HCT116 (cell line): ENCODE data around the gene SORCS2. TPM values are rescaled to one million over a fixed set of nuclear protein-coding genes. Genes with fewer than 3 reads are reported as not detected.

Experiments used
- ATAC-seq: fragments of 200-7000 bp; cut with Tn5 transposase; 2 replicates; pipeline ENCODE4 v1.9.1; 2020; ENCODE audit warnings: mild to moderate bottlenecking, moderate library complexity
- BruUV-seq: library from RNA; stranded (reverse); fragments of 400-500 nt; replicated peaks from 2 replicates; lab custom pipeline; 2021; lab: Mats Ljungman, UMichigan
- CTCF ChIA-PET: fragments of 300-600 bp; sonication (Branson Sonifier 250); formaldehyde crosslinking; loops from one replicate; lab custom pipeline; 2021; ENCODE audit warnings: antibody characterized with exemption; lab: Charles Lee
- POLR2A ChIA-PET: fragments of 300-600, 350-600 bp; sonication (Branson Sonifier 250); formaldehyde crosslinking; loops from one replicate; lab custom pipeline; 2021; ENCODE audit warnings: antibody characterized with exemption; lab: Charles Lee
- RAD21 ChIA-PET, 2 experiments: fragments of 300-600 bp; sonication (Branson Sonifier 250); formaldehyde crosslinking; loops; one replicate each; lab custom pipeline; 2023; ENCODE audit warnings: low total read pairs in 2 of 2; ENCODE audit not compliant: uncharacterized antibody in 2 of 2, unreplicated experiment in 2 of 2, low non-redundant PET in 1 of 2; lab: Charles Lee
- DNase-seq: peaks from one replicate; pipeline ENCODE4 v3.0.0-alpha.2; 2010; ENCODE audit warnings: low read depth, low spot score
- H2AFZ ChIP-seq: fragments of 200-600 bp; shearing (Covaris generic), sonication (generic); 2 replicates; pipeline ENCODE4 v1.6.1; 2017; ENCODE audit warnings: low read depth, mixed run types, mixed read lengths, antibody characterized with exemption, low read length; ENCODE audit not compliant: poor library complexity, severe bottlenecking
- H3K27ac ChIP-seq: 2 replicates; pipeline ENCODE4 v1.5.1; 2012; ENCODE audit warnings: low read depth, low read length
- H3K27me3 ChIP-seq: fragments of 200-600 bp; sonication (generic); 2 replicates; pipeline ENCODE4 v1.6.1; 2016; ENCODE audit warnings: mixed run types, low read length, mixed read lengths; ENCODE audit not compliant: insufficient read depth
- H3K36me3 ChIP-seq, 2 experiments: fragments of 200-500 bp in 1 of 2; fragments of 200-600 bp in 1 of 2; sonication (Bioruptor generic) in 1 of 2; sonication (generic) in 1 of 2; 2 replicates each; pipeline versions ENCODE4 v1.5.1 to v1.6.1; 2014 to 2016; ENCODE audit warnings: low read length in 2 of 2, inconsistent platforms in 1 of 2, mixed read lengths in 1 of 2, mixed run types in 1 of 2; ENCODE audit not compliant: insufficient read depth in 2 of 2, control insufficient read depth in 1 of 2
- H3K4me1 ChIP-seq, 2 experiments: fragments of 200-600 bp in 1 of 2; sonication (generic) in 1 of 2; 2 replicates each; pipeline versions ENCODE4 v1.5.1 to v1.6.1; 2012 to 2017; ENCODE audit warnings: low read length in 2 of 2, inconsistent platforms in 1 of 2, mild to moderate bottlenecking in 1 of 2, mixed read lengths in 1 of 2, mixed run types in 1 of 2, moderate library complexity in 1 of 2; ENCODE audit not compliant: insufficient read depth in 2 of 2, control insufficient read depth in 1 of 2
- H3K4me2 ChIP-seq: fragments of 200-600 bp; sonication (generic); 2 replicates; pipeline ENCODE4 v1.6.1; 2017; ENCODE audit warnings: mixed run types, low read length, mixed read lengths
- H3K4me3 ChIP-seq, 2 experiments: fragments of 200-600 bp in 1 of 2; sonication (generic) in 1 of 2; replicated peaks in 1 of 2; 2 replicates each; pipeline ENCODE4 v1.5.1; 2011 to 2016; ENCODE audit warnings: low read length in 2 of 2, control low read depth in 1 of 2, low read depth in 1 of 2, mild to moderate bottlenecking in 1 of 2, mixed read lengths in 1 of 2, mixed run types in 1 of 2
- H3K79me2 ChIP-seq: fragments of 200-600 bp; sonication (generic); 2 replicates; pipeline ENCODE4 v1.6.1; 2017; ENCODE audit warnings: mild to moderate bottlenecking, mixed run types, low read length, moderate library complexity, mixed read lengths; ENCODE audit not compliant: insufficient read depth
- H3K9ac ChIP-seq: fragments of 200-600 bp; sonication (generic); 2 replicates; pipeline ENCODE4 v1.6.1; 2016; ENCODE audit warnings: low read length, mixed read lengths
- H3K9me2 ChIP-seq: fragments of 200-600 bp; sonication (generic), shearing (Covaris generic); 2 replicates; pipeline ENCODE4 v1.6.1; 2017; ENCODE audit warnings: mixed run types, mild to moderate bottlenecking, moderate library complexity; ENCODE audit not compliant: insufficient read depth
- H3K9me3 ChIP-seq, 2 experiments: fragments of 200-500 bp in 1 of 2; fragments of 200-600 bp in 1 of 2; sonication (Bioruptor generic) in 1 of 2; sonication (generic) in 1 of 2; 2 replicates each; pipeline ENCODE4 v1.6.1; 2014 to 2017; ENCODE audit warnings: low read length in 2 of 2, mixed read lengths in 2 of 2, inconsistent platforms in 1 of 2, low read depth in 1 of 2, mild to moderate bottlenecking in 1 of 2, mixed run types in 1 of 2, moderate library complexity in 1 of 2; ENCODE audit not compliant: control insufficient read depth in 1 of 2, insufficient read depth in 1 of 2
- H4K20me1 ChIP-seq: fragments of 200-600 bp; sonication (generic), shearing (Covaris generic); 2 replicates; pipeline ENCODE4 v1.6.1; 2017; ENCODE audit warnings: mixed run types, mild to moderate bottlenecking, moderate library complexity; ENCODE audit not compliant: insufficient read depth
- ATF3 ChIP-seq: IDR thresholded peaks from 2 replicates; pipeline ENCODE4 v1.6.1; 2012
- CBX3 ChIP-seq: IDR thresholded peaks from 2 replicates; pipeline ENCODE4 v1.6.1; 2012; ENCODE audit warnings: low read depth
- CTCF ChIP-seq, 3 experiments: fragments of 200-600 bp in 1 of 3; sonication (generic) in 1 of 3; IDR thresholded peaks in 2 of 3; conservative IDR thresholded peaks in 1 of 3; 2 replicates each; pipeline ENCODE4 v1.5.1; 2012 to 2017; ENCODE audit warnings: low read depth in 2 of 3, low read length in 2 of 3, antibody characterized with exemption in 1 of 3, borderline replicate concordance in 1 of 3, control low read depth in 1 of 3, mild to moderate bottlenecking in 1 of 3, mixed read lengths in 1 of 3, mixed run types in 1 of 3, moderate library complexity in 1 of 3; ENCODE audit not compliant: insufficient read depth in 1 of 3
- ELF1 ChIP-seq: IDR thresholded peaks from 2 replicates; pipeline ENCODE4 v1.6.1; 2012; ENCODE audit warnings: low read depth, borderline replicate concordance
- EZH2 ChIP-seq: fragments of 200-600 bp; sonication (generic); IDR thresholded peaks from 2 replicates; pipeline ENCODE4 v1.6.1; 2017; ENCODE audit warnings: antibody characterized with exemption, mixed run types
- JUND ChIP-seq: IDR thresholded peaks from 2 replicates; pipeline ENCODE4 v1.6.1; 2012
- MAX ChIP-seq: IDR thresholded peaks from 2 replicates; pipeline ENCODE4 v1.6.1; 2012
- POLR2A ChIP-seq: IDR thresholded peaks from 2 replicates; pipeline ENCODE4 v1.7.0; 2011; ENCODE audit warnings: borderline replicate concordance; ENCODE audit not compliant: insufficient read depth, insufficient read length; ENCODE audit errors: extremely low read depth
- POLR2AphosphoS5 ChIP-seq: IDR thresholded peaks from 2 replicates; pipeline ENCODE4 v1.6.1; 2011; ENCODE audit warnings: mild to moderate bottlenecking, low read depth, low read length, moderate library complexity
- RAD21 ChIP-seq: IDR thresholded peaks from 2 replicates; pipeline ENCODE4 v1.6.1; 2012; ENCODE audit warnings: low read depth, mild to moderate bottlenecking
- REST ChIP-seq: IDR thresholded peaks from 2 replicates; pipeline ENCODE4 v1.6.1; 2012; ENCODE audit warnings: low read depth
- SP1 ChIP-seq: IDR thresholded peaks from 2 replicates; pipeline ENCODE4 v1.6.1; 2012; ENCODE audit warnings: low read depth
- SRF ChIP-seq: IDR thresholded peaks from 2 replicates; pipeline ENCODE4 v1.6.1; 2012; ENCODE audit warnings: low read depth
- YY1 ChIP-seq: IDR thresholded peaks from 2 replicates; pipeline ENCODE4 v1.6.1; 2011; ENCODE audit warnings: low read length, low read depth, moderate library complexity, mild to moderate bottlenecking; ENCODE audit not compliant: insufficient replicate concordance; ENCODE audit errors: extremely low read depth
- ZBTB33 ChIP-seq: IDR thresholded peaks from 2 replicates; pipeline ENCODE4 v1.6.1; 2011; ENCODE audit warnings: mild to moderate bottlenecking, low read length, moderate library complexity; ENCODE audit not compliant: insufficient replicate concordance; ENCODE audit errors: extremely low read depth
- ZNF274 ChIP-seq: fragments of 200-500 bp; sonication (Bioruptor generic); IDR thresholded peaks from 2 replicates; pipeline ENCODE4 v1.6.1; 2014; ENCODE audit warnings: mild to moderate bottlenecking, low read depth, low read length, inconsistent platforms
- intact Hi-C: fragments of 100-400 bp; cut with micrococcal nuclease; formaldehyde crosslinking; loops from 2 replicates; pipeline ENCODE4 v1.10.0; 2022
- total RNA-seq: library from RNA; stranded (reverse); gene quantifications from one replicate; pipeline ENCODE4 v1.2.1, GENCODE V29; 2021; ENCODE audit not compliant: unreplicated experiment

Gene SORCS2
- total RNA-seq, 1 experiment from 2014 or later = 0.37 TPM

GRCh38 chr4:7370038-7370437, 177.7 kb downstream of the SORCS2 start (continued):
- TF ChIP-seq CTCF (IDR thresholded peaks at IDR 0.05 in 2 of 3, conservative IDR thresholded peaks at IDR 0.05 in 1 of 3; ENCODE audit: borderline replicate concordance in 1 of 3, insufficient read depth in 1 of 3, low read depth in 2 of 3, low read length in 2 of 3) (no peak), ATF3 (no peak), CBX3 (no peak), MAX (no peak), POLR2AphosphoS5 (no peak), SP1 (no peak)

- Histone ChIP-seq H3K9me2 (no peaks in the 10 kb centered on the region), H3K27ac (no peak overlapping the region), H3K9me3 (no peaks in the 10 kb centered on the region), H2AFZ (no peak overlapping the region), H3K27me3 (peaks cover 10% of the 10 kb centered on the region; the same call in 1 of the 2 replicates), H3K4me3 (no peak overlapping the region), H3K36me3 (no peaks in the 10 kb centered on the region), H3K4me1 (no peaks in the 10 kb centered on the region), H4K20me1 (no peaks in the 10 kb centered on the region), H3K4me2 (no peak overlapping the region), H3K79me2 (no peaks in the 10 kb centered on the region), H3K9ac (no peak overlapping the region)
- intact Hi-C loops = no loop called here
- ATAC-seq (no peak), DNase-seq (no peak)
- no TSS peak for BruUV-seq
- POLR2A ChIA-PET = no interaction called here
- RAD21 ChIA-PET = no interaction called here
- CTCF ChIA-PET = no interaction called here
- TF ChIP-seq ATF3 (no peak), EZH2 (no peak), RAD21 (no peak), ZBTB33 (no peak), YY1 (no peak), POLR2A (no peak), REST (no peak), ELF1 (no peak), SRF (no peak), ZNF274 (no peak), SP1 (no peak), JUND (no peak)
These were observed 179.0 kb downstream of the SORCS2 start for GRCh38 chr4:7371210-7371941.
